ENCODE results near the gene EFNB3.

Gene EFNB3

DNA sequence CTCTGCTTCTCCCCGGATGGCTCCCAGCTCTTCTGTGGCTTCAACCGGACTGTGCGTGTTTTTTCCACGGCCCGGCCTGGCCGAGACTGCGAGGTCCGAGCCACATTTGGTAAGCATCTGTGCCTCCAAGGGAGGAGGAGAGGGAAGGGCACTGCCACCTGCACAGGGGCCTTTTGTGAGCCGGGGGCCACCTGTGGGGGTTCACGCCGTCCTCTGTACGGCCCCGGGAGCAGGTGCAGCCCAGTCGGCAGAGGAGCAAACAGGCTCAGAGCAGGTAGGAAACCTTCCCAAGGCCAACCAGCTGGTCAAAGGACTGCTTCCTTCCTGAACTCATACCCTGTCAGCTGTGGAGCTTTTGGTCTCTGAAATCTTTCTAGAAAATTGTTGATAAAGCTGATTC, 3.3 kb upstream of the EFNB3 start:
- no peaks in the 10 kb centered on the region for H3F3A ChIP-seq (ENCODE audit: control insufficient read depth, insufficient read depth)
- peaks cover 9% of the 10 kb centered on the region for H3K4me1 ChIP-seq (ENCODE audit: control insufficient read depth, low read length)
- peaks cover 22% of the 10 kb centered on the region for H3K36me3 ChIP-seq (ENCODE audit: control insufficient read depth, low read length)
- no peak overlapping the region for H3K27ac ChIP-seq (ENCODE audit: low read depth, low read length)
- H4K20me1 ChIP-seq (ENCODE audit: control insufficient read depth, insufficient read depth, low read depth, low read length), result 0 out of 2 replicates have a peak, but pooled peaks cover 3% of the 10 kb centered on the region
- H3K9me2 ChIP-seq (replicated peaks; ENCODE audit: control insufficient read depth, low read length), result no peaks in the 10 kb centered on the region
- no peak overlapping the region for H3K4me2 ChIP-seq (ENCODE audit: low read length)
- H3K4me3 ChIP-seq (ENCODE audit: low read length), result no peak overlapping the region
- H3K9me3 ChIP-seq (ENCODE audit: control insufficient read depth, insufficient read depth, low read length), result no peaks in the 10 kb centered on the region
- H3K79me2 ChIP-seq (ENCODE audit: control insufficient read depth, low read length), result no peaks in the 10 kb centered on the region
- peaks cover 25% of the 10 kb centered on the region for H3K27me3 ChIP-seq (ENCODE audit: control insufficient read depth, low read length)
- no peak for TF ChIP-seq EZH2phosphoT487 (IDR thresholded peaks at IDR 0.05; ENCODE audit: borderline replicate concordance, low read length)
- TF ChIP-seq, protein P1, sequence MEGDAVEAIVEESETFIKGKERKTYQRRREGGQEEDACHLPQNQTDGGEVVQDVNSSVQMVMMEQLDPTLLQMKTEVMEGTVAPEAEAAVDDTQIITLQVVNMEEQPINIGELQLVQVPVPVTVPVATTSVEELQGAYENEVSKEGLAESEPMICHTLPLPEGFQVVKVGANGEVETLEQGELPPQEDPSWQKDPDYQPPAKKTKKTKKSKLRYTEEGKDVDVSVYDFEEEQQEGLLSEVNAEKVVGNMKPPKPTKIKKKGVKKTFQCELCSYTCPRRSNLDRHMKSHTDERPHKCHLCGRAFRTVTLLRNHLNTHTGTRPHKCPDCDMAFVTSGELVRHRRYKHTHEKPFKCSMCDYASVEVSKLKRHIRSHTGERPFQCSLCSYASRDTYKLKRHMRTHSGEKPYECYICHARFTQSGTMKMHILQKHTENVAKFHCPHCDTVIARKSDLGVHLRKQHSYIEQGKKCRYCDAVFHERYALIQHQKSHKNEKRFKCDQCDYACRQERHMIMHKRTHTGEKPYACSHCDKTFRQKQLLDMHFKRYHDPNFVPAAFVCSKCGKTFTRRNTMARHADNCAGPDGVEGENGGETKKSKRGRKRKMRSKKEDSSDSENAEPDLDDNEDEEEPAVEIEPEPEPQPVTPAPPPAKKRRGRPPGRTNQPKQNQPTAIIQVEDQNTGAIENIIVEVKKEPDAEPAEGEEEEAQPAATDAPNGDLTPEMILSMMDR (IDR thresholded peaks at IDR 0.05; ENCODE audit: low read depth, low read length, poor library complexity, severe bottlenecking), result no peak

GRCh38 chr17:7702776-7703175, 2.2 kb upstream of the EFNB3 start:
- H3K4me3 ChIP-seq (ENCODE audit: low read length), result no peak overlapping the region
- no peaks in the 10 kb centered on the region for H3K79me2 ChIP-seq (ENCODE audit: control insufficient read depth, low read length)
- no peaks in the 10 kb centered on the region for H3F3A ChIP-seq (ENCODE audit: control insufficient read depth, insufficient read depth)
- no peaks in the 10 kb centered on the region for H3K9me3 ChIP-seq (ENCODE audit: control insufficient read depth, insufficient read depth, low read length)
- H3K27ac ChIP-seq (ENCODE audit: low read depth, low read length), result no peak overlapping the region
- TF ChIP-seq, protein P1 (IDR thresholded peaks at IDR 0.05; ENCODE audit: low read depth, low read length, poor library complexity, severe bottlenecking), result no peak
- TF ChIP-seq EZH2phosphoT487 (IDR thresholded peaks at IDR 0.05; ENCODE audit: borderline replicate concordance, low read length), result no peak
- H3K27me3 ChIP-seq (ENCODE audit: control insufficient read depth, low read length), result peaks cover 32% of the 10 kb centered on the region
- 0 out of 2 replicates have a peak, but pooled peaks cover 3% of the 10 kb centered on the region for H4K20me1 ChIP-seq (ENCODE audit: control insufficient read depth, insufficient read depth, low read depth, low read length)
- peaks cover 20% of the 10 kb centered on the region for H3K36me3 ChIP-seq (ENCODE audit: control insufficient read depth, low read length)
- peaks cover 9% of the 10 kb centered on the region for H3K4me1 ChIP-seq (ENCODE audit: control insufficient read depth, low read length)
- H3K9me2 ChIP-seq (replicated peaks; ENCODE audit: control insufficient read depth, low read length), result no peaks in the 10 kb centered on the region
- no peak overlapping the region for H3K4me2 ChIP-seq (ENCODE audit: low read length)

DNA sequence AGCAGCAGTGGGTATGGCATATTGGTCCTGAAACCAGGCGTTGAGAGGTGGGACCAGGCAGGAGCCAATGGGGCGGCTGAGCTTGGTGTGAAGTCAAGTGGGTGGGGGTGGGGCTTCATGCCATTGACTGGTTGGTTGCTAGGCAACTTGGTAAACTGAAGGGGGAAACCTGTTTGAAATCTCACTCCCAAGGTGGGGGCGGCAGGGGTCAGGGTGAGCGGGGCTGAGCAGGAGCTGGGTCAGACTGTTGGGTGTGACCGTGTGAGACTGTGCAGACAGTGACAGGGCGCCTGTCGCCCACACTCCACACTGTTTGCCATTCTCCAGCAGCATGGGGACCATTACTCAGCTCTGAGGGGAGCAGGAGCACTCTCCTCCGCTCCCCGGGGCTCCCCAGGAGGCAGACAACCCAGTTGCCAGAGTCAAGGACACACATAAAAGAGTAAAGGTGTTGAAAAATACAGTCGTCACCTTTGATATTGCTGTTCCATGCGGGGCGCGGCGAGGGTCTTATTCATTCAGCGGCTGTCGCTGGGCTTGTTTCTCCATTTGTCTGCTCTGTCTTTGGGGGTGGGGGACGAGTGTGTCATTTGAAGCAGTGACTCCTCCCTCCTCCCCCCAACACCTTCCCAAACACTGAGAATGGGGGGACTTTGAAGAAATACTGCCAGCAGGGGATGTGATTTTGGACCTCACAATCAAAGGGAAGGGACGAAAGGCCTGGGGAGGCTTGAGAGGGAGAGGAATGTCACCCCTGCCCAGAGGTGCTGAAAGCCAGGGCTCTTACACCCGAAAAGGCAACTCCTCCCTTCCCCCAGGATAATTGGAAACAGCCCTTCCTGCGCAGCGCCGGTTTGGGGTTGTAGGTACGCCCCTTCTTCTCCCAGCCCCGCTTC, 1.2 kb upstream of the EFNB3 start:
- H4K20me1 ChIP-seq (ENCODE audit: control insufficient read depth, insufficient read depth, low read depth, low read length), result 0 out of 2 replicates have a peak, but pooled peaks cover 3% of the 10 kb centered on the region

More for the DNA sequence above, 1.2 kb upstream of the EFNB3 start:
- TF ChIP-seq, protein P1 (IDR thresholded peaks at IDR 0.05; ENCODE audit: low read depth, low read length, poor library complexity, severe bottlenecking), result no peak
- TF ChIP-seq EZH2phosphoT487 (IDR thresholded peaks at IDR 0.05; ENCODE audit: borderline replicate concordance, low read length), result no peak
- no peak overlapping the region for H3K4me2 ChIP-seq (ENCODE audit: low read length)
- H3K4me3 ChIP-seq (ENCODE audit: low read length), result no peak overlapping the region
- no peaks in the 10 kb centered on the region for H3F3A ChIP-seq (ENCODE audit: control insufficient read depth, insufficient read depth)
- H3K36me3 ChIP-seq (ENCODE audit: control insufficient read depth, low read length), result peaks cover 17% of the 10 kb centered on the region
- H3K79me2 ChIP-seq (ENCODE audit: control insufficient read depth, low read length), result no peaks in the 10 kb centered on the region
- H3K4me1 ChIP-seq (ENCODE audit: control insufficient read depth, low read length), result peaks cover 10% of the 10 kb centered on the region
- H3K9me2 ChIP-seq (replicated peaks; ENCODE audit: control insufficient read depth, low read length), result no peaks in the 10 kb centered on the region
- H3K27ac ChIP-seq (ENCODE audit: low read depth, low read length), result no peak overlapping the region
- peaks cover 32% of the 10 kb centered on the region for H3K27me3 ChIP-seq (ENCODE audit: control insufficient read depth, low read length)
- no peaks in the 10 kb centered on the region for H3K9me3 ChIP-seq (ENCODE audit: control insufficient read depth, insufficient read depth, low read length)

All from DOHH2 (cell line).